ENCODE data around the gene VWF.

DNA sequence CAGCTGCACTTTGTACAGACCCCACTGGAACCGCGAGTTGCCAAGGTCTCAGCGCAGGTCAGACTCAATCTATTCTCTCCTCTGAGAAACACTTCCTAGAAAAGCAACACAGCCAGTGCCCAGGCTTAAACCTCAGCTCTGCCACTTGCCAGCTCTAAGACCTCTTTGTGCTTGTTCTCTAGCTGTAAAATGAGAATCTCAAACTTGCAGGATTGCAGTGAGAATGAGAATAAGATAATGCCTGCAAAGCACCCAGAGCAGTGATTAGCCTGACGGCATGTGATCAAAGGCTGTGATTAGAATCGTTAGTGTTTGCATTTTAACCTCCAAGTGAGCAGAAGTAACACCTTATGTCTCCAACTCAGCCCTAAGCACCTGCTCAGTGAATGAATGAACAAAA, 200.7 kb downstream of the VWF start:
- TF ChIP-seq, protein P1, sequence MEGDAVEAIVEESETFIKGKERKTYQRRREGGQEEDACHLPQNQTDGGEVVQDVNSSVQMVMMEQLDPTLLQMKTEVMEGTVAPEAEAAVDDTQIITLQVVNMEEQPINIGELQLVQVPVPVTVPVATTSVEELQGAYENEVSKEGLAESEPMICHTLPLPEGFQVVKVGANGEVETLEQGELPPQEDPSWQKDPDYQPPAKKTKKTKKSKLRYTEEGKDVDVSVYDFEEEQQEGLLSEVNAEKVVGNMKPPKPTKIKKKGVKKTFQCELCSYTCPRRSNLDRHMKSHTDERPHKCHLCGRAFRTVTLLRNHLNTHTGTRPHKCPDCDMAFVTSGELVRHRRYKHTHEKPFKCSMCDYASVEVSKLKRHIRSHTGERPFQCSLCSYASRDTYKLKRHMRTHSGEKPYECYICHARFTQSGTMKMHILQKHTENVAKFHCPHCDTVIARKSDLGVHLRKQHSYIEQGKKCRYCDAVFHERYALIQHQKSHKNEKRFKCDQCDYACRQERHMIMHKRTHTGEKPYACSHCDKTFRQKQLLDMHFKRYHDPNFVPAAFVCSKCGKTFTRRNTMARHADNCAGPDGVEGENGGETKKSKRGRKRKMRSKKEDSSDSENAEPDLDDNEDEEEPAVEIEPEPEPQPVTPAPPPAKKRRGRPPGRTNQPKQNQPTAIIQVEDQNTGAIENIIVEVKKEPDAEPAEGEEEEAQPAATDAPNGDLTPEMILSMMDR (IDR thresholded peaks at IDR 0.05), result no peak
- TF ChIP-seq EP300 (IDR thresholded peaks at IDR 0.05), result no peak

Data from sigmoid colon (tissue), 4 donors.